GM12878 (cell line): ENCODE measurements around the gene CCL4. TPM values are rescaled to one million over a fixed set of nuclear protein-coding genes. Genes with fewer than 3 reads are reported as not detected.

Experiments
- CBFB ChIP-seq: IDR thresholded peaks from 2 replicates; pipeline ENCODE4 v1.6.1; 2016; ENCODE audit warnings: antibody characterized with exemption, low read depth
- CBX5 ChIP-seq: sonication (generic); IDR thresholded peaks from 2 replicates; pipeline ENCODE4 v1.6.1; 2016; ENCODE audit warnings: low read depth, moderate library complexity, mild to moderate bottlenecking, inconsistent platforms
- CEBPZ ChIP-seq: fragments of 150-350 bp; IDR thresholded peaks from 2 replicates; pipeline ENCODE4 v1.6.1; 2016; ENCODE audit warnings: low read depth, low read length
- CTCF ChIP-seq, 3 experiments: IDR thresholded peaks in 2 of 3; conservative IDR thresholded peaks in 1 of 3; 2 replicates each; pipeline ENCODE4 v1.5.1; 2011; ENCODE audit warnings: low read depth in 3 of 3, low read length in 3 of 3, mild to moderate bottlenecking in 3 of 3, control low read depth in 2 of 3, moderate library complexity in 2 of 3, inconsistent platforms in 1 of 3, mixed read lengths in 1 of 3; ENCODE audit not compliant: control insufficient read depth in 2 of 3, insufficient read depth in 1 of 3; ENCODE audit errors: extremely low read depth in 1 of 3
- ESRRA ChIP-seq: IDR thresholded peaks from 2 replicates; pipeline ENCODE4 v1.6.1; 2012; ENCODE audit warnings: mild to moderate bottlenecking, low read length, improper control_type of control experiment
- IKZF1 ChIP-seq: fragments of 450-650 bp; conservative IDR thresholded peaks from 2 replicates; pipeline ENCODE4 v1.6.1; 2017; ENCODE audit warnings: antibody characterized with exemption, mild to moderate bottlenecking
- KAT2A ChIP-seq: conservative IDR thresholded peaks from 2 replicates; pipeline ENCODE4 v1.6.1; 2011; ENCODE audit warnings: low read depth, low read length; ENCODE audit not compliant: control insufficient read depth
- NFXL1 ChIP-seq: fragments of 450-650 bp; IDR thresholded peaks from 2 replicates; pipeline ENCODE4 v1.6.1; 2017; ENCODE audit warnings: antibody characterized with exemption, mild to moderate bottlenecking, borderline replicate concordance
- NFYA ChIP-seq: IDR thresholded peaks from 2 replicates; pipeline ENCODE4 v1.6.1; 2011; ENCODE audit warnings: low read depth, mild to moderate bottlenecking, low read length, improper control_type of control experiment, borderline replicate concordance
- PML ChIP-seq: IDR thresholded peaks from 2 replicates; pipeline ENCODE4 v1.6.1; 2012; ENCODE audit warnings: low read length, inconsistent platforms
- POLR2A ChIP-seq: IDR thresholded peaks from 2 replicates; pipeline ENCODE4 v1.6.1; 2011; ENCODE audit warnings: low read depth, mild to moderate bottlenecking, low read length
- POLR2AphosphoS5 ChIP-seq: IDR thresholded peaks from 2 replicates; pipeline ENCODE4 v1.6.1; 2011; ENCODE audit warnings: mild to moderate bottlenecking, low read length, inconsistent platforms
- POU2F2 ChIP-seq: IDR thresholded peaks from 3 replicates; pipeline ENCODE4 v1.6.1; 2011; ENCODE audit warnings: low read depth, mild to moderate bottlenecking, low read length, borderline replicate concordance
- RBBP5 ChIP-seq: fragments of 200-600 bp; sonication (generic); conservative IDR thresholded peaks from 2 replicates; pipeline ENCODE4 v1.6.1; 2016
- RUNX3 ChIP-seq: IDR thresholded peaks from 2 replicates; pipeline ENCODE4 v1.6.1; 2012; ENCODE audit warnings: low read length, inconsistent platforms
- SP1 ChIP-seq: IDR thresholded peaks from one replicate; pipeline ENCODE4 v1.6.1; 2011; ENCODE audit warnings: low read depth, low read length
- SUZ12 ChIP-seq: fragments of 200-600 bp; sonication (generic); IDR thresholded peaks from one replicate; pipeline ENCODE4 v1.6.1; 2018; ENCODE audit warnings: antibody characterized with exemption, mild to moderate bottlenecking; ENCODE audit not compliant: unreplicated experiment
- ZNF384 ChIP-seq: IDR thresholded peaks from 2 replicates; pipeline ENCODE4 v1.6.1; 2012; ENCODE audit warnings: low read depth, mild to moderate bottlenecking, low read length, improper control_type of control experiment, borderline replicate concordance
- polyA plus RNA-seq, 11 experiments: library from polyadenylated mRNA; depleted of rRNA in 4 of 11; unstranded in 6 of 11; stranded (reverse) in 5 of 11; fragments of >200 nt; fragmentation: Nextera tagmentation in 4 of 11; fragmentation: Illumina TruSeq in 1 of 11; extraction: Ambion mirVana in 4 of 11; extraction: Trizol in 1 of 11; gene quantifications; 1 replicate in 1 of 11; 2 replicates in 10 of 11; pipeline versions ENCODE4 v1.2.1 to v1.2.3, GENCODE V29; 2011 to 2016; ENCODE audit warnings: inconsistent platforms in 2 of 11, missing spikeins in 2 of 11, low read depth in 1 of 11
- total RNA-seq, 4 experiments: library from RNA; depleted of rRNA in 3 of 4; stranded (reverse); fragments of >200 nt in 3 of 4; fragmentation: Illumina TruSeq in 1 of 4; extraction: Trizol in 1 of 4; gene quantifications; 2 replicates each; pipeline versions ENCODE4 v1.2.1 to v1.2.3, GENCODE V29; 2013 to 2021
- TF ChIP-seq, protein P1 (sequence below): fragments of 450-650 bp; IDR thresholded peaks from 2 replicates; pipeline ENCODE4 v1.6.1; 2016; ENCODE audit warnings: mild to moderate bottlenecking
- TF ChIP-seq, protein P2 (sequence below): IDR thresholded peaks from 2 replicates; pipeline ENCODE4 v1.6.1; 2012; ENCODE audit warnings: mild to moderate bottlenecking, low read depth, low read length

Gene CCL4
- total and polyA plus RNA-seq, 10 of the 15 experiments (the other 5 are each of a cell fraction or from before 2014, with no cell fraction given) = 18.7 to 741 (median 79.4) TPM

- TF ChIP-seq CEBPZ = no peak
- TF ChIP-seq, protein P1, sequence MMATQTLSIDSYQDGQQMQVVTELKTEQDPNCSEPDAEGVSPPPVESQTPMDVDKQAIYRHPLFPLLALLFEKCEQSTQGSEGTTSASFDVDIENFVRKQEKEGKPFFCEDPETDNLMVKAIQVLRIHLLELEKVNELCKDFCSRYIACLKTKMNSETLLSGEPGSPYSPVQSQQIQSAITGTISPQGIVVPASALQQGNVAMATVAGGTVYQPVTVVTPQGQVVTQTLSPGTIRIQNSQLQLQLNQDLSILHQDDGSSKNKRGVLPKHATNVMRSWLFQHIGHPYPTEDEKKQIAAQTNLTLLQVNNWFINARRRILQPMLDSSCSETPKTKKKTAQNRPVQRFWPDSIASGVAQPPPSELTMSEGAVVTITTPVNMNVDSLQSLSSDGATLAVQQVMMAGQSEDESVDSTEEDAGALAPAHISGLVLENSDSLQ = no peak
- no peak for TF ChIP-seq NFXL1
- TF ChIP-seq RBBP5 = no peak
- TF ChIP-seq CBX5 = 0 out of 2 replicates have a peak, but pooled peaks have one; percentile 67
- TF ChIP-seq POLR2AphosphoS5 = no peak
- TF ChIP-seq NFYA = no peak
- peak; percentile 96 for TF ChIP-seq IKZF1
- TF ChIP-seq SUZ12 = no peak
- TF ChIP-seq ESRRA = no peak; the same call in 1 of the 2 replicates
- no peak for TF ChIP-seq PML
- peak; percentile 89 for TF ChIP-seq RUNX3
- TF ChIP-seq ZNF384 = no peak
- TF ChIP-seq POU2F2 = peak; percentile 40; the same call in 1 of the 3 replicates
- TF ChIP-seq KAT2A = no peak
- no peak for TF ChIP-seq POLR2A
- TF ChIP-seq CBFB = peak; percentile 81; the same call in 1 of the 2 replicates
- TF ChIP-seq SP1 = peak; percentile 15
- peak; percentile 69 to 82 (median 81) for TF ChIP-seq CTCF (IDR thresholded peaks at IDR 0.05 in 2 of 3, conservative IDR thresholded peaks at IDR 0.05 in 1 of 3; ENCODE audit: control insufficient read depth in 2 of 3, extremely low read depth in 1 of 3, insufficient read depth in 1 of 3, low read depth in 3 of 3, low read length in 3 of 3)
- TF ChIP-seq, protein P2, sequence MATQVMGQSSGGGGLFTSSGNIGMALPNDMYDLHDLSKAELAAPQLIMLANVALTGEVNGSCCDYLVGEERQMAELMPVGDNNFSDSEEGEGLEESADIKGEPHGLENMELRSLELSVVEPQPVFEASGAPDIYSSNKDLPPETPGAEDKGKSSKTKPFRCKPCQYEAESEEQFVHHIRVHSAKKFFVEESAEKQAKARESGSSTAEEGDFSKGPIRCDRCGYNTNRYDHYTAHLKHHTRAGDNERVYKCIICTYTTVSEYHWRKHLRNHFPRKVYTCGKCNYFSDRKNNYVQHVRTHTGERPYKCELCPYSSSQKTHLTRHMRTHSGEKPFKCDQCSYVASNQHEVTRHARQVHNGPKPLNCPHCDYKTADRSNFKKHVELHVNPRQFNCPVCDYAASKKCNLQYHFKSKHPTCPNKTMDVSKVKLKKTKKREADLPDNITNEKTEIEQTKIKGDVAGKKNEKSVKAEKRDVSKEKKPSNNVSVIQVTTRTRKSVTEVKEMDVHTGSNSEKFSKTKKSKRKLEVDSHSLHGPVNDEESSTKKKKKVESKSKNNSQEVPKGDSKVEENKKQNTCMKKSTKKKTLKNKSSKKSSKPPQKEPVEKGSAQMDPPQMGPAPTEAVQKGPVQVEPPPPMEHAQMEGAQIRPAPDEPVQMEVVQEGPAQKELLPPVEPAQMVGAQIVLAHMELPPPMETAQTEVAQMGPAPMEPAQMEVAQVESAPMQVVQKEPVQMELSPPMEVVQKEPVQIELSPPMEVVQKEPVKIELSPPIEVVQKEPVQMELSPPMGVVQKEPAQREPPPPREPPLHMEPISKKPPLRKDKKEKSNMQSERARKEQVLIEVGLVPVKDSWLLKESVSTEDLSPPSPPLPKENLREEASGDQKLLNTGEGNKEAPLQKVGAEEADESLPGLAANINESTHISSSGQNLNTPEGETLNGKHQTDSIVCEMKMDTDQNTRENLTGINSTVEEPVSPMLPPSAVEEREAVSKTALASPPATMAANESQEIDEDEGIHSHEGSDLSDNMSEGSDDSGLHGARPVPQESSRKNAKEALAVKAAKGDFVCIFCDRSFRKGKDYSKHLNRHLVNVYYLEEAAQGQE = no peak
Measured at GRCh38 chr17:36072431-36073121, 31.1 kb upstream of the CCL4 start (continued).
